H1 (cell line): Measurements from ENCODE around the gene FBLN2. TPM values are rescaled to one million over a fixed set of nuclear protein-coding genes. Genes with fewer than 3 reads are reported as not detected.

Experiments
- ASH2L ChIP-seq: fragments of 200-600, 300-600 bp; sonication (generic); IDR thresholded peaks from one replicate; pipeline ENCODE4 v1.7.1; 2017; ENCODE audit warnings: low read length
- CHD1 ChIP-seq: IDR thresholded peaks from 2 replicates; pipeline ENCODE4 v1.6.1; 2012; ENCODE audit warnings: low read depth, low read length, improper control_type of control experiment
- SP2 ChIP-seq: IDR thresholded peaks from 2 replicates; pipeline ENCODE4 v1.6.1; 2012; ENCODE audit warnings: mild to moderate bottlenecking, low read length, inconsistent platforms
- ZNF274 ChIP-seq: IDR thresholded peaks from 2 replicates; pipeline ENCODE4 v1.7.0; 2012; ENCODE audit warnings: low read length, borderline replicate concordance; ENCODE audit errors: extremely low read depth
- polyA plus RNA-seq, 7 experiments: library from polyadenylated mRNA; depleted of rRNA in 3 of 7; stranded (reverse) in 5 of 7; unstranded in 2 of 7; fragments of >200 nt in 5 of 7; fragments of 200-250 nt in 2 of 7; gene quantifications; 1 replicate in 5 of 7; 2 replicates in 1 of 7; 4 replicates in 1 of 7; pipeline versions ENCODE4 v1.2.1 to v1.2.3, GENCODE V29; 2011 to 2013; ENCODE audit warnings: missing spikeins in 2 of 7, mixed read lengths in 2 of 7
- total RNA-seq: library from RNA; stranded (reverse); fragmentation: NEBNext Ultra II Directional; extraction: Animal tissue kit (Norgen Biotek cat#: 25700); gene quantifications from 2 replicates; pipeline ENCODE4 v1.2.1, GENCODE V29; 2021

Gene FBLN2
- total and polyA plus RNA-seq, 2 of the 8 experiments (the other 6 are each of a cell fraction or from before 2014, with no cell fraction given): 17.4 to 24.2 TPM

DNA sequence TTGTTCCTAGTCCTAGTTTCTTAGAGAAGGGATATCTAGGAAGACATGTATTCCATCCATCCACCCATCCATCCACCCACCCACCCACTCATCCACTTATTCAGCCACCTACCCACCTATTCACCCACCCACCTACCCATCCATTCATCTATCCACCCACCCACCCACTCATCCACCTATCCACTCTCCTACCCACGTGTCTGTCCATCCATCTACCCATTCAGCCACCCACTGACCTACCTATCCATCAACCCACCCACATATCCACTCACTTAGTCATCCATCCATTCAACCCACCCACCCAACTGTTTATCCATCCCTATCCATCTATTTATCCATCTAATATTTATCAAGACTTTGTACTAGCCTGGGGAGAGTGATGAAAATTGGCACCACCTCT, 120.5 kb downstream of the FBLN2 start (continued):
- TF ChIP-seq ZNF274: no peak
- no peak for TF ChIP-seq ASH2L
- no peak for TF ChIP-seq SP2
- no peak for TF ChIP-seq CHD1
